Pericardium fibroblast (primary cell): ENCODE measurements around the gene BBS2. TPM values are rescaled to one million over a fixed set of nuclear protein-coding genes. Genes with fewer than 3 reads are reported as not detected.

Source experiments
- total RNA-seq: library from RNA; depleted of rRNA; stranded (reverse); fragments of >200 nt; gene quantifications from 2 replicates; pipeline ENCODE4 v1.2.3, GENCODE V29; 2015

BBS2 gene, protein sequence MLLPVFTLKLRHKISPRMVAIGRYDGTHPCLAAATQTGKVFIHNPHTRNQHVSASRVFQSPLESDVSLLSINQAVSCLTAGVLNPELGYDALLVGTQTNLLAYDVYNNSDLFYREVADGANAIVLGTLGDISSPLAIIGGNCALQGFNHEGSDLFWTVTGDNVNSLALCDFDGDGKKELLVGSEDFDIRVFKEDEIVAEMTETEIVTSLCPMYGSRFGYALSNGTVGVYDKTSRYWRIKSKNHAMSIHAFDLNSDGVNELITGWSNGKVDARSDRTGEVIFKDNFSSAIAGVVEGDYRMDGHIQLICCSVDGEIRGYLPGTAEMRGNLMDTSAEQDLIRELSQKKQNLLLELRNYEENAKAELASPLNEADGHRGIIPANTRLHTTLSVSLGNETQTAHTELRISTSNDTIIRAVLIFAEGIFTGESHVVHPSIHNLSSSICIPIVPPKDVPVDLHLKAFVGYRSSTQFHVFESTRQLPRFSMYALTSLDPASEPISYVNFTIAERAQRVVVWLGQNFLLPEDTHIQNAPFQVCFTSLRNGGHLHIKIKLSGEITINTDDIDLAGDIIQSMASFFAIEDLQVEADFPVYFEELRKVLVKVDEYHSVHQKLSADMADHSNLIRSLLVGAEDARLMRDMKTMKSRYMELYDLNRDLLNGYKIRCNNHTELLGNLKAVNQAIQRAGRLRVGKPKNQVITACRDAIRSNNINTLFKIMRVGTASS
- 32.9 and 64.7 TPM in 2 replicates for total RNA-seq

DNA sequence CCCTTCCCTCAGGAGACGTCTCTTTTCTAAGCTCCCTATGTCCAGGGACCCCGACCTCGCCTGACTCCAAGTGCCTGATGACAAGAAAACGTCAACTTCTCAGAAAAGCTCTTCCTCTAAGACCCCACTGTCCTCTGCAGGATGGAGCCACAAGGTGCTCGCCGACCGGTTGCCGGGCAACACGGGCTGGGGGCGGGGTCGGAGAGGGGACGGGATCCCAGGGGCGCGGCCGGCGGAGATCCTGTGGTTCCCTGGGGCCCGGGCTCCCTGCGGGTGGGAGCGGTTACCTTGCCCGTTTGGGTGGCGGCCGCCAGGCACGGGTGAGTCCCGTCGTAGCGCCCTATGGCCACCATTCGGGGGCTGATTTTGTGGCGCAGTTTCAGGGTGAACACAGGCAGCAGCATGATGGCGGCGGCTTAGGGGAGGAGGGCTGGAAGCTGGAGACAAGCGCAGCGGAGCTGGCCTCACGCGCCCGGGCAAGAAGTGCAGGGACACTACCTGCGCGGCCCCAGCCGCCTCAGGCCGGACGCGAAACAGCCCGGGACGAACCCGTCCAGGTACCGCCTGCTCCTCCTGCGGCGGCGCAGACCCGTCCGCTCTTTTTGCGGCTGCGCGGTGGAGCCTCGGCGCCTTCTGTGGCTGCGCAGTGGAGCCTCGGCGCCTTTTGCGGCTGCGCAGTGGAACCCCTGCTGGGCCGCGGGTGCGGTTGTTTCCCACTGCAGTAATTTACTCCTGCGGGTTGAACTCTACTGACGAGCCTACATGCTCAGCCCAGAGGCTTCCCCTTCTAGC, at the start of gene BBS2:
BBS2 (minus strand) TSS at position 566 of the 792 bp plus-strand sequence; CDS start at position 404, 162 bp downstream.

DNA sequence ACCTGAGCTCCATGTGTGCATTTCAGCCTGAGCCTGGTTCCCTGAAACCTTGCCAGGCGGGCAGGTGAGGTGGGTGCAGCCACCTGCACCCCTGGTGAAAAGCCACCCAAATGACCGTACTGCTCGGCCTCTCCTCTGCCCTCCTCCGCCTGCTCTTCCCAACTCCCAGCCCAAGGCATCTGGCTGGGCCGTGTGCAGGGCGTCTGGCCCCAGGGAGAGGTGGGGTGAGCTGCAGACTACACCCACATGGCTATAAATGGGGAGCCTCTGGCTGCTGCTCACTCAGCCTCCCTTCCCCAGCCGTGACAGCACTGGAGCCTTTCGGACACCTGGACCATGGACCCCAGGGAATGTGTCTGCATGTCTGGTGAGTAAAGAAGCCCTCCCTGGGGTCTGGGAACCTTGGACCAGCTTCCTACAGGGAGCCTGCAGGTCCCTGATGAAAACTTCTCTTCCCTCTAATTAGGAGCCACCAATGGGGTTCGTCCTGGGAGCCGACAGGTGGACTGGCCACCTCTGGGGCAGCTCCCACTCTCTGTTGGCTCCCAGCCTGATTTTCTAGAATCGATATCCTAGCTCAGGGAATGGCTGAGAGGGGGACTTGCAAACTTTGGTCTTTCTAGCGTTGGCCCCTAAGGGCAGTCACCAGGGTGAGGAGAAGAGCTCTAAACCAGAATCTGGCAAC, 45.1 kb upstream of the BBS2 start, which contains the start of gene MT4:
MT4 (plus strand) TSS at position 281 of the 685 bp plus-strand sequence; CDS start at position 337, 56 bp downstream.

DNA sequence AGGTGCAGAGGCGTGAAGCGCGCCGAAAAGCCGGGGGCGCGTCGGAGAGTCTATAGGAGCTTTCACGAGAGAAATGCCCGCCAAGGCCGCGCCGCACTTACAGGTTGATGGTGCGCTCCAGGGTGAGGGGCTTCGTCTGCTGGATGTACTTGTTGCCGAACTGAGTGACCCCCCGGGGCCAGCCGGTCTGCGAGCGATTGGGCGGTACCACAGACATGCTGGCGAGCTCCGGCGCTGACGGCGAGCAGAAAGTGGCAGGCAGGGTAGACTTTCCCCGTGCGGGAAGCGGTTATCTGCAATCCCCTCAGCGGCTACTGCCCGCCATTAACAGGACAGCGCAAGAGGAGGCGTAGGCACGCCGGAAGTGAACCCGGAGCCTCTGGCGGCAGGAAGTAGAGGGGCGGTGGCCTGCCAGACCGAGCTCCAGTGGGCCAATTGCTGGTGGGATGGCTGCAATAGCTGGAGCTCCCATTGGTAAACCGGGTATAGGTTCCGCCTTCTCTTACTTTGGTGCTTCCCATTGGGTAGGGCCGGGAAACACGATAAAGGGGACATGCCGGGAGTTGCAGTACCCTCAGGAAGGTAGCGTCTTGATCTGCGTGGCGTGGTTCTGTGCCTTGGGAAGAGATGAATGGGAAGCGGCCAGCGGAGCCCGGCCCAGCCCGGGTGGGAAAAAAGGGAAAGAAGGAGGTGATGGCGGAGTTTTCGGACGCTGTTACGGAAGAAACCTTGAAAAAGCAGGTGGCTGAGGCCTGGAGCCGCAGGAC, 68.7 kb downstream of the BBS2 start, which contains the start of the genes NUDT21 and OGFOD1:
NUDT21 (minus strand) TSS at position 347 of the 767 bp plus-strand sequence; CDS start at position 217, 130 bp downstream.
OGFOD1 (plus strand) TSS at position 569 of the 767 bp plus-strand sequence; CDS start at position 628, 59 bp downstream.

Other genes starting within 250 kb of the BBS2 start
- 110 and 122 TPM in 2 replicates for gene AMFR, start 94.5 kb downstream of the BBS2 start, total RNA-seq
- gene NUDT21, start 68.7 kb downstream of the BBS2 start, total RNA-seq, result 26.3 and 56.8 TPM in 2 replicates
- gene OGFOD1, start 68.5 kb downstream of the BBS2 start, total RNA-seq, result 19.8 and 38.9 TPM in 2 replicates
- gene MT4, start 45.0 kb upstream of the BBS2 start, total RNA-seq, result not detected in 2 replicates
- gene MT3, start 69.5 kb upstream of the BBS2 start, total RNA-seq, result not detected in 2 replicates
- gene MT2A, start 88.6 kb upstream of the BBS2 start, total RNA-seq, result 54.8 and 134 TPM in 2 replicates
- gene MT1E, start 105.8 kb upstream of the BBS2 start, total RNA-seq, result 113 and 154 TPM in 2 replicates
- gene MT1M, start 112.6 kb upstream of the BBS2 start, total RNA-seq, result 0.82 TPM in 1 of 2 replicates, not detected in the other
- 7.5 TPM in 1 of 2 replicates, not detected in the other for gene MT1A, start 118.6 kb upstream of the BBS2 start, total RNA-seq
- gene MT1B, start 131.9 kb upstream of the BBS2 start, total RNA-seq, result not detected in 2 replicates
- gene MT1F, start 137.9 kb upstream of the BBS2 start, total RNA-seq, result 2.0 TPM in 1 of 2 replicates, not detected in the other
- 0.70 and 7.8 TPM in 2 replicates for gene MT1G, start 148.0 kb upstream of the BBS2 start, total RNA-seq
- gene MT1H, start 149.8 kb upstream of the BBS2 start, total RNA-seq, result not detected in 2 replicates
- 87.8 and 526 TPM in 2 replicates for gene MT1X, start 162.4 kb upstream of the BBS2 start, total RNA-seq
- gene NUP93, start 210.1 kb upstream of the BBS2 start, total RNA-seq, result 23.4 and 23.7 TPM in 2 replicates